Measurements from ENCODE around the gene USP3. TPM values are rescaled to one million over a fixed set of nuclear protein-coding genes. Genes with fewer than 3 reads are reported as not detected.

Gene USP3
- total RNA-seq, 2 donors from 2014 or later: 51.5 to 52.5 TPM

GRCh38 chr15:63504979-63505841, 817 bp downstream of the USP3 start:
- peaks cover 19% of the 10 kb centered on the region for H3K4me1 ChIP-seq (ENCODE audit: control insufficient read depth, insufficient read depth, low read length)

GRCh38 chr15:63505842-63506222, 1.4 kb downstream of the USP3 start:
- Histone ChIP-seq H3K36me3 (ENCODE audit: control insufficient read depth, insufficient read depth, low read length) (no peaks in the 10 kb centered on the region), H3K4me3 (ENCODE audit: low read length) (peak overlapping the region; percentile 90), H3K9ac (ENCODE audit: extremely low read depth, low read length, poor library complexity, severe bottlenecking) (peak overlapping the region; percentile 89), H3K9me3 (ENCODE audit: control insufficient read depth, low read length) (no peaks in the 10 kb centered on the region), H3K27ac (ENCODE audit: low read depth, low read length) (peak overlapping the region; percentile 87), H3K4me1 (ENCODE audit: control insufficient read depth, insufficient read depth, low read length) (peaks cover 16% of the 10 kb centered on the region), H3K27me3 (ENCODE audit: control insufficient read depth, insufficient read depth, low read length, poor library complexity, severe bottlenecking) (peaks cover 11% of the 10 kb centered on the region)
- Mint-ChIP-seq H3K4me1 (peaks cover 72% of the 10 kb centered on the region), H3K4me3 (peak overlapping the region; percentile 76), H3K27ac (peak overlapping the region; percentile 84), H3K36me3 (ENCODE audit: low read depth) (peaks cover 3% of the 10 kb centered on the region), H3K9me3 (no peaks in the 10 kb centered on the region), H3K27me3 (ENCODE audit: insufficient read depth) (peaks cover 29% of the 10 kb centered on the region)
- DNase-seq: no peak
- 28 to 32% methylated on average over 8 of the region's 8 CpGs for WGBS, 2 experiments (ENCODE audit: insufficient coverage in 1 of 2, insufficient read length in 1 of 2)
- TF ChIP-seq CTCF (conservative IDR thresholded peaks at IDR 0.05): peak; percentile 2

More at GRCh38 chr15:63504979-63505841, 817 bp downstream of the USP3 start:
- peak overlapping the region; percentile 89 for H3K9ac ChIP-seq (ENCODE audit: extremely low read depth, low read length, poor library complexity, severe bottlenecking)
- H3K36me3 Mint-ChIP-seq (ENCODE audit: low read depth): peaks cover 3% of the 10 kb centered on the region
- H3K27me3 Mint-ChIP-seq (ENCODE audit: insufficient read depth): peaks cover 35% of the 10 kb centered on the region
- H3K4me3 Mint-ChIP-seq: peak overlapping the region; percentile 76
- 0 to 1% methylated on average over 28 to 79 of the region's 79 CpGs for WGBS, 2 experiments (ENCODE audit: insufficient coverage in 1 of 2, insufficient read length in 1 of 2)
- peak overlapping the region; percentile 84 for H3K27ac Mint-ChIP-seq
- peak overlapping the region; percentile 90 for H3K4me3 ChIP-seq (ENCODE audit: low read length)
- no peaks in the 10 kb centered on the region for H3K9me3 Mint-ChIP-seq
- peaks cover 11% of the 10 kb centered on the region for H3K27me3 ChIP-seq (ENCODE audit: control insufficient read depth, insufficient read depth, low read length, poor library complexity, severe bottlenecking)
- H3K4me1 Mint-ChIP-seq: peaks cover 72% of the 10 kb centered on the region
- no peaks in the 10 kb centered on the region for H3K9me3 ChIP-seq (ENCODE audit: control insufficient read depth, low read length)
- peak overlapping the region; percentile 87 for H3K27ac ChIP-seq (ENCODE audit: low read depth, low read length)
- no peaks in the 10 kb centered on the region for H3K36me3 ChIP-seq (ENCODE audit: control insufficient read depth, insufficient read depth, low read length)
- peak; percentile 76 for DNase-seq
- peak; percentile 50 for TF ChIP-seq CTCF (conservative IDR thresholded peaks at IDR 0.05)

- Histone ChIP-seq H3K27ac (ENCODE audit: low read depth, low read length) (no peak overlapping the region), H3K4me3 (ENCODE audit: low read length) (peak overlapping the region; percentile 90), H3K27me3 (ENCODE audit: control insufficient read depth, insufficient read depth, low read length, poor library complexity, severe bottlenecking) (peaks cover 11% of the 10 kb centered on the region), H3K9ac (ENCODE audit: extremely low read depth, low read length, poor library complexity, severe bottlenecking) (no peak overlapping the region), H3K4me1 (ENCODE audit: control insufficient read depth, insufficient read depth, low read length) (peaks cover 12% of the 10 kb centered on the region), H3K36me3 (ENCODE audit: control insufficient read depth, insufficient read depth, low read length) (no peaks in the 10 kb centered on the region), H3K9me3 (ENCODE audit: control insufficient read depth, low read length) (no peaks in the 10 kb centered on the region)
- Mint-ChIP-seq H3K36me3 (ENCODE audit: low read depth) (peaks cover 3% of the 10 kb centered on the region), H3K9me3 (no peaks in the 10 kb centered on the region), H3K27me3 (ENCODE audit: insufficient read depth) (peaks cover 22% of the 10 kb centered on the region), H3K4me3 (peak overlapping the region; percentile 76), H3K27ac (no peak overlapping the region), H3K4me1 (peaks cover 65% of the 10 kb centered on the region)
- 88 to 94% methylated on average over 8 of the region's 8 CpGs for WGBS, 2 experiments (ENCODE audit: insufficient coverage in 1 of 2, insufficient read length in 1 of 2)
- DNase-seq: no peak
- TF ChIP-seq CTCF (conservative IDR thresholded peaks at IDR 0.05): no peak
These were observed 2.2 kb downstream of the USP3 start for GRCh38 chr15:63506537-63507035.
